Measurements from ENCODE around the gene NPPC. TPM values are rescaled to one million over a fixed set of nuclear protein-coding genes. Genes with fewer than 3 reads are reported as not detected.
"Not testable (repeated sequence)": the region's sequence is repeated elsewhere in the genome, so short reads cannot be mapped to it uniquely, and the experiment has no call there.

The NPPC gene
- total RNA-seq, 2 donors from 2014 or later, result 0.41 TPM; not detected in 1

GRCh38 chr2:231883468-231883881 is 42.7 kb downstream of the NPPC start:
- Mint-ChIP-seq H3K36me3 (no peaks in the 10 kb centered on the region), H3K9me3 (peaks cover 0 to 3% of the 10 kb centered on the region in 2 donors), H3K27ac (no peak overlapping the region)
- DNase-seq (ENCODE audit: low spot score in 2 of 2) (no peak), ATAC-seq (no peak)

GRCh38 chr2:231882646-231883045 is 43.5 kb downstream of the NPPC start:
- ATAC-seq (no peak), DNase-seq (ENCODE audit: low spot score in 2 of 2) (no peak)
- Mint-ChIP-seq H3K36me3 (no peaks in the 10 kb centered on the region), H3K27ac (no peak overlapping the region), H3K9me3 (peaks cover 0 to 3% of the 10 kb centered on the region in 2 donors)

GRCh38 chr2:231880371-231880770 is 45.8 kb downstream of the NPPC start:
- DNase-seq (ENCODE audit: low spot score in 2 of 2); H3K27ac Mint-ChIP-seq; ATAC-seq; H3K9me3 Mint-ChIP-seq; H3K36me3 Mint-ChIP-seq: not testable (repeated sequence)

GRCh38 chr2:231879216-231879615 is 47.0 kb downstream of the NPPC start:
- no peak for DNase-seq (ENCODE audit: low spot score in 2 of 2)
- ATAC-seq, result no peak
- Mint-ChIP-seq H3K36me3 (no peaks in the 10 kb centered on the region), H3K27ac (no peak overlapping the region), H3K9me3 (no peaks in the 10 kb centered on the region)

- no peaks in the 10 kb centered on the region for H3K36me3 Mint-ChIP-seq
- no peak for ATAC-seq
- no peak overlapping the region for H3K27ac Mint-ChIP-seq
- no peak for DNase-seq (ENCODE audit: low spot score in 2 of 2)
- no peaks in the 10 kb centered on the region for H3K9me3 Mint-ChIP-seq
Observed at GRCh38 chr2:231877533-231878456, 48.4 kb downstream of the NPPC start.

- H3K9me3 Mint-ChIP-seq, result peaks cover 0 to 2% of the 10 kb centered on the region in 2 donors
- no peak for DNase-seq (ENCODE audit: low spot score in 2 of 2)
- no peak for ATAC-seq
- H3K27ac Mint-ChIP-seq, result no peak overlapping the region
- H3K36me3 Mint-ChIP-seq, result no peaks in the 10 kb centered on the region
Observed at GRCh38 chr2:231874944-231875343, 51.3 kb downstream of the NPPC start.

Other genes starting within 250 kb of the NPPC start
- gene PTMA, start 217.9 kb downstream of the NPPC start, total RNA-seq, result 1,000 to 10,000 TPM; 1,703 to 2,175 TPM
- 10 to 100 TPM; 25.4 to 26.3 TPM for gene PDE6D, start 145.1 kb downstream of the NPPC start, total RNA-seq
- 10 to 100 TPM; 49.8 to 58.3 TPM for gene COPS7B, start 140.0 kb downstream of the NPPC start, total RNA-seq
- gene DIS3L2, start 35.3 kb upstream of the NPPC start, total RNA-seq, result 10 to 100 TPM; 19.9 to 44.0 TPM

Measured in activated naive CD4-positive, alpha-beta T cell treated with anti-CD3 and anti-CD28 coated beads, Interleukin-2, amount 50 U/mL, for 72 hours (primary cell).